ENCODE measurements around the gene PHF1. TPM values are rescaled to one million over a fixed set of nuclear protein-coding genes. Genes with fewer than 3 reads are reported as not detected.

PHF1 gene
- total and polyA plus RNA-seq, 2 of the 13 experiments (the other 11 are each of a cell fraction or from before 2014, with no cell fraction given): 25.4 to 61.9 TPM

GRCh38 chr6:33391278-33391921 is 19.4 kb upstream of the PHF1 start, which contains the start of gene KIFC1 (continued):
- TF ChIP-seq E2F2 (CRISPR knock-in tag; IDR thresholded peaks at IDR 0.05; ENCODE audit: borderline replicate concordance) (peak; percentile 91; the same call in 1 of the 2 replicates), RARG (CRISPR knock-in tag; IDR thresholded peaks at IDR 0.05; ENCODE audit: low read depth) (no peak; the same call in 1 of the 2 replicates), FOXP1 (IDR thresholded peaks at IDR 0.05) (no peak), FOXP1 (CRISPR knock-in tag; IDR thresholded peaks at IDR 0.05) (peak; percentile 25; the same call in 1 of the 2 replicates), ZNF407 (CRISPR knock-in tag; IDR thresholded peaks at IDR 0.05; ENCODE audit: not compliant biosample characterization) (no peak), ZNF451 (CRISPR knock-in tag; IDR thresholded peaks at IDR 0.05) (peak; percentile 88), LRRFIP1 (CRISPR knock-in tag; conservative IDR thresholded peaks at IDR 0.05) (no peak), LCORL (IDR thresholded peaks at IDR 0.05) (no peak), LCORL (CRISPR knock-in tag; IDR thresholded peaks at IDR 0.05) (peak; percentile 85), ZNF34 (CRISPR knock-in tag; IDR thresholded peaks at IDR 0.05; ENCODE audit: borderline replicate concordance) (no peak; the same call in 1 of the 2 replicates), ZNF12 (CRISPR knock-in tag; IDR thresholded peaks at IDR 0.05) (0 out of 2 replicates have a peak, but pooled peaks have one; percentile 62), NFRKB (IDR thresholded peaks at IDR 0.05) (no peak), KDM5B (CRISPR knock-in tag; IDR thresholded peaks at IDR 0.05; ENCODE audit: borderline replicate concordance) (peak; percentile 61; the same call in 1 of the 2 replicates), TIGD3 (CRISPR knock-in tag; IDR thresholded peaks at IDR 0.05; ENCODE audit: borderline replicate concordance) (no peak), ZBTB21 (CRISPR knock-in tag; IDR thresholded peaks at IDR 0.05) (peak; percentile 99), PCBP2 (optimal IDR thresholded peaks at IDR 0.05; ENCODE audit: low read depth, low read length, poor library complexity, severe bottlenecking) (no peak), YEATS4 (CRISPR knock-in tag; IDR thresholded peaks at IDR 0.05; ENCODE audit: borderline replicate concordance) (peak; percentile 95)
